NCI-H1105 (cell line): ENCODE data around the gene MOB3C.

ENCODE experiments used
- DNase-seq: peaks from one replicate; lab custom pipeline; 2025; lab: John Stamatoyannopoulos, UW

MOB3C gene

GRCh38 chr1:46571691-46572225, 44.9 kb downstream of the MOB3C start:
- no peak for DNase-seq

GRCh38 chr1:46569884-46570725, 46.5 kb downstream of the MOB3C start:
- no peak for DNase-seq

- no peak for DNase-seq
Measured at GRCh38 chr1:46569116-46569515, 47.5 kb downstream of the MOB3C start.

- DNase-seq, result no peak
Measured at GRCh38 chr1:46568461-46568891, 48.1 kb downstream of the MOB3C start.

GRCh38 chr1:46563341-46563740, 53.3 kb downstream of the MOB3C start:
- DNase-seq, result no peak

- no peak for DNase-seq
Measured at GRCh38 chr1:46562498-46562897, 54.1 kb downstream of the MOB3C start.

- DNase-seq, result no peak
Measured at GRCh38 chr1:46558966-46559365, 57.6 kb downstream of the MOB3C start.

- DNase-seq, result peak; percentile 22
Measured at GRCh38 chr1:46558141-46558963, 58.3 kb downstream of the MOB3C start.
